HG03159 (cell line): ENCODE results near the gene ELMO3.

Experiments
- ATAC-seq: cut with Tn5 transposase; IDR thresholded peaks from one replicate; pipeline ENCODE4 v1.9.1; 2021; ENCODE audit warnings: mild to moderate bottlenecking, moderate library complexity; ENCODE audit not compliant: unreplicated experiment

Gene ELMO3

GRCh38 chr16:67212766-67213165 lies 13.8 kb downstream of the ELMO3 start:
- no peak for ATAC-seq

- no peak for ATAC-seq
Observed at GRCh38 chr16:67213197-67214019, 14.5 kb downstream of the ELMO3 start.

GRCh38 chr16:67215706-67216105 lies 16.8 kb downstream of the ELMO3 start:
- no peak for ATAC-seq

- ATAC-seq, result no peak
Observed at GRCh38 chr16:67216612-67217490, 17.9 kb downstream of the ELMO3 start.

GRCh38 chr16:67223992-67224391 lies 25.1 kb downstream of the ELMO3 start:
- no peak for ATAC-seq

GRCh38 chr16:67226295-67226803 lies 27.4 kb downstream of the ELMO3 start:
- no peak for ATAC-seq

GRCh38 chr16:67226804-67227566 lies 28.1 kb downstream of the ELMO3 start, which contains the start of gene TMEM208:
Gene TMEM208, plus strand, starts transcription at chr16:67227130. Its CDS starts 89 bp downstream, at chr16:67227219.
- peak; percentile 88 for ATAC-seq

GRCh38 chr16:67227567-67227921 lies 28.6 kb downstream of the ELMO3 start:
- no peak for ATAC-seq

- ATAC-seq, result no peak
Observed at GRCh38 chr16:67228034-67228785, 29.3 kb downstream of the ELMO3 start.

- ATAC-seq, result no peak
Observed at GRCh38 chr16:67228905-67229304, 30.0 kb downstream of the ELMO3 start.

- ATAC-seq, result no peak
Observed at GRCh38 chr16:67229906-67230808, 31.2 kb downstream of the ELMO3 start.

GRCh38 chr16:67230809-67231660 lies 32.1 kb downstream of the ELMO3 start:
- no peak for ATAC-seq

- ATAC-seq, result no peak
Observed at GRCh38 chr16:67233596-67233995, 34.7 kb downstream of the ELMO3 start.

- no peak for ATAC-seq
Observed at GRCh38 chr16:67234180-67234597, 35.3 kb downstream of the ELMO3 start.

GRCh38 chr16:67235816-67236562 lies 37.1 kb downstream of the ELMO3 start:
- ATAC-seq, result no peak

GRCh38 chr16:67236563-67237395 lies 37.8 kb downstream of the ELMO3 start:
- peak; percentile 52 for ATAC-seq
